HFFc6 (cell line): ENCODE data around the gene PSMD13. TPM values are rescaled to one million over a fixed set of nuclear protein-coding genes. Genes with fewer than 3 reads are reported as not detected.

Experiments used
- DNase-seq: peaks from one replicate; pipeline ENCODE4 v3.0.0-alpha.2; 2018
- H3K27ac Mint-ChIP-seq: 2 replicates; pipeline ENCODE4 v1.8.0; 2020; ENCODE audit warnings: mild to moderate bottlenecking, mixed read lengths
- H3K27me3 Mint-ChIP-seq: 2 replicates; pipeline ENCODE4 v1.8.0; 2021; ENCODE audit warnings: mild to moderate bottlenecking, moderate library complexity, mixed read lengths; ENCODE audit not compliant: insufficient read depth
- H3K36me3 Mint-ChIP-seq: 2 replicates; pipeline ENCODE4 v1.8.0; 2021; ENCODE audit warnings: low read depth, mixed read lengths
- H3K4me1 Mint-ChIP-seq: 2 replicates; pipeline ENCODE4 v1.8.0; 2020; ENCODE audit warnings: low read depth, mixed read lengths
- H3K4me3 Mint-ChIP-seq: 2 replicates; pipeline ENCODE4 v1.8.0; 2020; ENCODE audit warnings: mild to moderate bottlenecking, moderate library complexity, mixed read lengths
- H3K9me3 Mint-ChIP-seq: 2 replicates; pipeline ENCODE4 v1.8.0; 2020; ENCODE audit warnings: mild to moderate bottlenecking, mixed read lengths
- CTCF ChIP-seq: fragments of 200-600 bp; sonication (generic); IDR thresholded peaks from 2 replicates; pipeline ENCODE4 v1.5.0; 2021; ENCODE audit warnings: antibody characterized with exemption, mild to moderate bottlenecking
- total RNA-seq, 6 experiments: library from RNA; stranded (reverse); fragmentation: NEBNext Ultra II Directional; extraction: Animal tissue kit (Norgen Biotek cat#: 25700); gene quantifications; 2 replicates in 1 of 6; 3 replicates in 5 of 6; pipeline ENCODE4 v1.2.3, GENCODE V29; 2021

PSMD13 gene
- total RNA-seq, 6 experiments from 2014 or later = 167 to 180 (median 172) TPM

GRCh38 chr11:196786-197731 is 39.7 kb upstream of the PSMD13 start:
- Mint-ChIP-seq H3K27me3 (peaks cover 2% of the 10 kb centered on the region; the same call in 1 of the 2 replicates), H3K4me3 (no peak overlapping the region), H3K9me3 (no peaks in the 10 kb centered on the region), H3K27ac (no peak overlapping the region), H3K36me3 (peaks cover 5% of the 10 kb centered on the region; the same call in 1 of the 2 replicates), H3K4me1 (no peaks in the 10 kb centered on the region)
- no peak for TF ChIP-seq CTCF
- no peak for DNase-seq

- peaks cover 5% of the 10 kb centered on the region; the same call in 1 of the 2 replicates for H3K36me3 Mint-ChIP-seq
- no peaks in the 10 kb centered on the region for H3K9me3 Mint-ChIP-seq
- no peak overlapping the region for H3K27ac Mint-ChIP-seq
- no peak overlapping the region for H3K4me3 Mint-ChIP-seq
- no peak for TF ChIP-seq CTCF
- no peaks in the 10 kb centered on the region for H3K4me1 Mint-ChIP-seq
- DNase-seq = no peak
- peaks cover 2% of the 10 kb centered on the region for H3K27me3 Mint-ChIP-seq
Measured at GRCh38 chr11:197741-198235, 39.0 kb upstream of the PSMD13 start.

GRCh38 chr11:198236-198806 is 38.5 kb upstream of the PSMD13 start:
- no peak for TF ChIP-seq CTCF
- peaks cover 4% of the 10 kb centered on the region for H3K27me3 Mint-ChIP-seq
- H3K4me3 Mint-ChIP-seq = no peak overlapping the region
- H3K4me1 Mint-ChIP-seq = no peaks in the 10 kb centered on the region
- no peaks in the 10 kb centered on the region for H3K9me3 Mint-ChIP-seq
- no peak for DNase-seq
- peaks cover 10% of the 10 kb centered on the region; the same call in 1 of the 2 replicates for H3K36me3 Mint-ChIP-seq
- no peak overlapping the region for H3K27ac Mint-ChIP-seq

GRCh38 chr11:199004-199581 is 37.7 kb upstream of the PSMD13 start:
- TF ChIP-seq CTCF = no peak
- DNase-seq = no peak
- Mint-ChIP-seq H3K4me3 (no peak overlapping the region), H3K36me3 (peaks cover 14% of the 10 kb centered on the region; the same call in 1 of the 2 replicates), H3K4me1 (peaks cover 4% of the 10 kb centered on the region; the same call in 1 of the 2 replicates), H3K9me3 (no peaks in the 10 kb centered on the region), H3K27ac (no peak overlapping the region), H3K27me3 (peaks cover 6% of the 10 kb centered on the region)

GRCh38 chr11:199782-200181 is 37.0 kb upstream of the PSMD13 start:
- Mint-ChIP-seq H3K4me1 (peaks cover 4% of the 10 kb centered on the region; the same call in 1 of the 2 replicates), H3K36me3 (peaks cover 14% of the 10 kb centered on the region; the same call in 1 of the 2 replicates), H3K27ac (no peak overlapping the region), H3K4me3 (no peak overlapping the region), H3K27me3 (peaks cover 6% of the 10 kb centered on the region), H3K9me3 (no peaks in the 10 kb centered on the region)
- peak; percentile 23 for TF ChIP-seq CTCF
- DNase-seq = no peak
